ENCODE measurements around the gene DOP1A. TPM values are rescaled to one million over a fixed set of nuclear protein-coding genes. Genes with fewer than 3 reads are reported as not detected.
A peak's percentile ranks its signal among the peaks of the same experiment; 100 is the strongest.

Gene DOP1A
- total and polyA plus RNA-seq, 2 of the 4 experiments (the other 2 are of a cell fraction): 6.0 to 32.4 TPM

DNA sequence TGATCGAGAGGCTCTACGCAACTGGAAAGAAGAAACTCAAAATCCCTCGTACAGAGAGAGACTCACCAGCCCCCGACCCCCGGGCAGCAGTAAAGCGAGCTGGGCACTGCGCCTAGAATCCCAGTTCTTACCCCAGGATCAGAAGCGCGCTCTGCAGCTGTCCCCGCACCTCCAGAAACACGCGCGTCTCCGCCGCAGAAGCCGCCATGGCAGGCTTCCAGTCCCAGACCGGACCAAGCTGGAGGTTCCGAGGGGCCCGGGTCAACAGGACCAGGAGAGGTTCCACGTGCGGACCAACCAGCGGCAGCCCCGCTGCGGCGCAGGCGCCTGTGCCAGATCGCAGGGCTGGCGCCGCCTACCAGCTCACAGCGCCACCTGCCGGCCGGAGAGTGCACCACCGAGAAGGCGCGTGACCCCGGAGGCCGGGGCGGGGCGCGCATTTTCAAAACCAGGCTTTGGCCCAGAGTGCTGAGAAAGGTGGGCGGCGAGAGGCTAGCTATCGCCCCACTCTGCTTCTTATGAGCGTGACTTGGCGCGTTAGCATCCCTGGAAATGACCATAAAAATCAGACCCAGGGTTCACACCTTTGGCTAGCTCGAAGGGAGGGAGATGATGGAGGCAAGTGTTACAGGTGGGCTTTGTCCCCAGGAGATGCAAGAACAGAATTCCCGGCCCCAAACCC, 1.8 kb upstream of the DOP1A start, which contains the start of gene UBE3D (continued):
- TF ChIP-seq, protein P1, sequence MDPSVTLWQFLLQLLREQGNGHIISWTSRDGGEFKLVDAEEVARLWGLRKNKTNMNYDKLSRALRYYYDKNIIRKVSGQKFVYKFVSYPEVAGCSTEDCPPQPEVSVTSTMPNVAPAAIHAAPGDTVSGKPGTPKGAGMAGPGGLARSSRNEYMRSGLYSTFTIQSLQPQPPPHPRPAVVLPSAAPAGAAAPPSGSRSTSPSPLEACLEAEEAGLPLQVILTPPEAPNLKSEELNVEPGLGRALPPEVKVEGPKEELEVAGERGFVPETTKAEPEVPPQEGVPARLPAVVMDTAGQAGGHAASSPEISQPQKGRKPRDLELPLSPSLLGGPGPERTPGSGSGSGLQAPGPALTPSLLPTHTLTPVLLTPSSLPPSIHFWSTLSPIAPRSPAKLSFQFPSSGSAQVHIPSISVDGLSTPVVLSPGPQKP (IDR thresholded peaks at IDR 0.05; ENCODE audit: borderline replicate concordance, low read depth, low read length): no peak

DNA sequence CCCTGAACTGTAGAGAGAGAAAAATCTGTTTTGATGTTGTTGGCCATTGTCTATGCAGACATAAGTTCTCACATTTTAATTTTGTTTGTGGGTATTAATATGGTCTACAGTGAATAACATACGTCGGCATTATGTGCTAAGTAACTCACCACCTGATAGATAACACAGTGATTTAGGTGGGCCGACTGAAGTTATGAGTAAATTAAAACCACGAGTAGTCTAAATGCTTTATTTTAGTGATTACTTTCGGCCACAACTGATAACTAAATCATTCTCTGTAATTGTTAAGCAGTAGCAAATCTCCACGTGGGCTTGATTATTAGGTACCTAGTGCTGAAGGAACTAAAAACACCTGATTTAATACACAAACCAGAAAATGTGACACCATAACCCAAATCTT, 1.1 kb downstream of the DOP1A start:
- Histone ChIP-seq H4K20me1 (ENCODE audit: insufficient read depth, low read length) (no peaks in the 10 kb centered on the region), H3K56ac (ENCODE audit: extremely low read depth, insufficient read depth, low read length) (no peak overlapping the region), H2BK15ac (ENCODE audit: low read depth, low read length) (no peak overlapping the region), H3K9me1 (ENCODE audit: insufficient read depth, low read length) (no peaks in the 10 kb centered on the region), H3K9ac (ENCODE audit: low read depth, low read length) (peak overlapping the region; percentile 95), H2BK120ac (ENCODE audit: low read depth, low read length) (no peak overlapping the region), H4K91ac (ENCODE audit: insufficient read depth, low read depth, low read length) (no peak overlapping the region), H3K18ac (ENCODE audit: low read depth, low read length) (no peak overlapping the region), H3K4me2 (ENCODE audit: low read depth, low read length) (peak overlapping the region; percentile 92), H3K79me1 (ENCODE audit: low read depth in 1 of 2, low read length in 2 of 2) (peaks cover 19 to 32% of the 10 kb centered on the region in 2 experiments; a peak in 3 of 4 replicates), H3K23ac (ENCODE audit: low read depth, low read length) (peak overlapping the region; percentile 35; the same call in 1 of the 2 replicates), H2AK9ac (replicated peaks; ENCODE audit: low read depth, low read length, poor library complexity) (no peak overlapping the region), H4K5ac (ENCODE audit: low read depth, low read length) (no peak overlapping the region), H3K9me3 (ENCODE audit: control insufficient read depth, insufficient read depth, low read length) (no peaks in the 10 kb centered on the region), H3K4me1 (ENCODE audit: control insufficient read depth, insufficient read depth, low read length) (no peaks in the 10 kb centered on the region), H3K27ac (ENCODE audit: insufficient read depth, low read length) (no peak overlapping the region), H3K4ac (ENCODE audit: low read depth, low read length) (no peak overlapping the region), H3K36me3 (ENCODE audit: control insufficient read depth, insufficient read depth, low read length) (no peaks in the 10 kb centered on the region), H2BK5ac (ENCODE audit: low read depth, low read length, poor library complexity, severe bottlenecking) (no peak overlapping the region), H2AFZ (replicated peaks; ENCODE audit: low read length, poor library complexity) (no peak overlapping the region), H4K8ac (ENCODE audit: low read depth in 2 of 2, low read length in 2 of 2) (no peak overlapping the region), H2BK20ac (ENCODE audit: low read depth, low read length) (no peak overlapping the region), H3K27me3 (ENCODE audit: control insufficient read depth, insufficient read depth, low read length) (no peaks in the 10 kb centered on the region), H3K4me3 (ENCODE audit: insufficient read depth, low read depth, low read length) (peak overlapping the region; percentile 89), H2AK5ac (ENCODE audit: low read depth, low read length) (no peak overlapping the region), H3K14ac (replicated peaks; ENCODE audit: low read depth, low read length) (no peak overlapping the region; the same call in 1 of the 2 replicates)
- DNase-seq (no peak), ATAC-seq (ENCODE audit: low read depth) (no peak)
- in situ Hi-C loops (cut with MboI; ENCODE audit: low sequenced_read_pairs): loop anchor here (5.0 to 25.0 kb wide), 3 partner anchors 129 to 706 kb away; partner anchors contain the start of gene TPBG
- intact Hi-C loops (cut with micrococcal nuclease): loop anchor here (5.0 kb wide), 1 partner anchor 789 kb away; the partner anchor contains the start of gene CYB5R4
- ChIA-PET POLR2A (ENCODE audit: unreplicated experiment) (no interaction called here), CTCF (interaction anchor here (3.4 to 4.8 kb wide), 4 partner anchors 147 to 452 kb away, joined by 17 to 74 read pairs (median 46); partner anchors contain the start of gene PRSS35)
- TF ChIP-seq, protein P2, sequence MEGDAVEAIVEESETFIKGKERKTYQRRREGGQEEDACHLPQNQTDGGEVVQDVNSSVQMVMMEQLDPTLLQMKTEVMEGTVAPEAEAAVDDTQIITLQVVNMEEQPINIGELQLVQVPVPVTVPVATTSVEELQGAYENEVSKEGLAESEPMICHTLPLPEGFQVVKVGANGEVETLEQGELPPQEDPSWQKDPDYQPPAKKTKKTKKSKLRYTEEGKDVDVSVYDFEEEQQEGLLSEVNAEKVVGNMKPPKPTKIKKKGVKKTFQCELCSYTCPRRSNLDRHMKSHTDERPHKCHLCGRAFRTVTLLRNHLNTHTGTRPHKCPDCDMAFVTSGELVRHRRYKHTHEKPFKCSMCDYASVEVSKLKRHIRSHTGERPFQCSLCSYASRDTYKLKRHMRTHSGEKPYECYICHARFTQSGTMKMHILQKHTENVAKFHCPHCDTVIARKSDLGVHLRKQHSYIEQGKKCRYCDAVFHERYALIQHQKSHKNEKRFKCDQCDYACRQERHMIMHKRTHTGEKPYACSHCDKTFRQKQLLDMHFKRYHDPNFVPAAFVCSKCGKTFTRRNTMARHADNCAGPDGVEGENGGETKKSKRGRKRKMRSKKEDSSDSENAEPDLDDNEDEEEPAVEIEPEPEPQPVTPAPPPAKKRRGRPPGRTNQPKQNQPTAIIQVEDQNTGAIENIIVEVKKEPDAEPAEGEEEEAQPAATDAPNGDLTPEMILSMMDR (conservative IDR thresholded peaks at IDR 0.05; ENCODE audit: low read depth, low read length): no peak
- no peak for TF ChIP-seq NFE2L2 (IDR thresholded peaks at IDR 0.05; ENCODE audit: low read depth, low read length)
- WGBS, 2 experiments (ENCODE audit: extremely low coverage in 2 of 2, insufficient read length in 1 of 2): no CpG with 5 or more reads among the region's 6 CpGs
- BruUV-seq (replicated peaks): no TSS peak
- dilution Hi-C loops (cut with HindIII; ENCODE audit: low sequenced_read_pairs, unreplicated experiment): loop anchor here (25.0 kb wide), 1 partner anchor 444 kb away; the partner anchor contains the start of gene PRSS35

Data from IMR-90 (cell line).